Suppressor macrophage treated with lipopolysaccharide for 1 hour (primary cell): Measurements from ENCODE around the gene DNAJC13.

Experiments
- DNase-seq, 3 donors: peaks; one replicate each; pipeline ENCODE4 v3.0.0-alpha.2; 2020 to 2022

DNAJC13 gene

DNA sequence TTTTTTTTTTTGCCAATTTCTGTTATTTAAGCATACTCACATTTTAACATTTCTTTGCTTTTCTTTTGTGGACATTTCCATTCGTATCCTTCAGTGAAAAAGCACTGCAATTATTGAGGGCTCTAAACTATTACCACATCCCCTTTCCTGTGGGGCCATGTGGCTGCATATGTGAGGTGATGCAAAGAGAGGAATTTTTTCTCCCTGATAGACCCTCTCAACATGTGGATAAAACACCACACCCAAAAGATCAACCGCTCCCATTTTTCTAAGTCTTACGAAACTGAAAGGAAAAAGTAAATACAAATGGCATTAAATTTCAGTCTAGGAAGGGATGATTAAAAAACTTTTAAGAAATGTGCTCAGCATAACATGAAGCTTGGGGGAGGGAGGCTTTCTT, 68.8 kb downstream of the DNAJC13 start:
- no peak for DNase-seq

DNA sequence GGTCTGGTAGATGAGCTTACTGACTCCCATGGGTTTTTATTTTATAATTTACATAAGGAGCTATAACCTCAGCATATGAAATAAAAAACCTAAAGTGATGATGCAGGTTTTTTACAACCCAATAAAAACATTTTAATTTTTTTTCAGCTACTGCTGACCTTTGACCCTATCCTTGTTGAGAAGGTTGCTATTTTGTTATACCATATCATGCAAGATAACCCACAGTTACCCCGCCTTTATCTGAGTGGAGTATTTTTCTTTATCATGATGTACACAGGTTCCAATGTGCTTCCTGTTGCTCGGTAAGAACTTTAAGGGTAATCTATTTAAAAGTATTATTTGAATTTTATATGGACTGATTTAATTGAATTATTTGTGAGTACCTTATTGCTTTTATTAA, 70.8 kb downstream of the DNAJC13 start:
- no peak for DNase-seq

DNA sequence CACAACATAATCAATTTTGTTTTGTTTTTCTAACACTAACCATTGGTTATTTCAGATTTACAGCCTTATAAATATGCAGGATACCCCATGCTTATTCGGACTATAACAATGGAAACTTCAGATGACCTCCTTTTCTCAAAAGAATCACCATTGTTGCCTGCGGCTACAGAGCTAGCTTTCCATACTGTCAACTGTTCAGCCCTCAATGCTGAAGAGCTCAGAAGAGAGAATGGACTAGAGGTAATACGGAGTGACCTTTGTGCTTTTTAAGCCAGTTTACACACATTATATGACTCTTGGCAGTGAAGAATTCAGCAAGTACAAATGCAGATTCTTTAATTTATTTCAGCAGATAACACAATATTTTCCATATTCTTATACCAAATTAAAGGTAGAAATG, 81.8 kb downstream of the DNAJC13 start:
- no peak for DNase-seq

DNA sequence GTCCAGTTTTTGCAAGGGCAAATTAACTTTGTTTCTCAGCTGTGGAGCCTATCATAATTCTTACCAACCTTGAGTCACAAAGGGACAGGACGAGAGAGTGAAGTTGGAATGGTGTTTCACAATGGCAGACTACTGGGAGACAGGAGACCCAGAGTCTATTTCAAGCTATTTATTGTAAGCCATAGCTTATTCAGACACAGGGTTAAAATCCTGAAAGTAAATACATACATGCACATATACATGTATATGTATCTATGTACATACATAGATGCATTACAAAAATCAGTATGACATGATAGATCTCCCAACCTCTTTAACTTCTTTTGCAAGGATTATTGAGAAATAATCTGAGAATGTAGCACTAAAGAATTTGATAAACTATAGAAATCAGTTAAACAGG, 86.3 kb downstream of the DNAJC13 start:
- no peak for DNase-seq

DNA sequence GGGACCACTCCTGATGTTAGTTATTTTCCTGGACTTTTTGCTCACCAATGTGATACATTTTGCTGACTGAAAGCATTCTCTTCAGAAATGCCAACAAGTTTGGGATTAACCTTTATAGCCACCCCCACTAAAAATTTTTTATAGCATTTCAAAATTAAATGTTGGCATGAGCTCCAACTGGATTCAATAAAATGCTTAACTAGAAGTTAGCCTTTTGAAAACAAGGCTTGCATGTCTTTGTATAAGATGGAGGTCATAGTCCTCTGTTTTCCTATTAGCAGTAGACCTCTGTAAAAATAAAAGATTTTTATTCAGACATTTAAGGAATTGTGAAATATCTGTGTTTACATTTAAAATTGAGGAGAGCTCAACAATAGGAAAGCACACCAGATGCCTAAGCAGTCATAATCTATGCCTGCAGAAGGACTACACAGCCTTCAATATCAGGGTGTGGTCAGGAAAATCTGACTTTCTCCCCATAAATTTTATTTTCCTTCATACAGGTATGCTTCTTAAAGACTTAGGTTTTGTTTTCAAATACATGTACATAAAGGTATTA, 87.2 kb downstream of the DNAJC13 start:
- DNase-seq, result no peak

DNA sequence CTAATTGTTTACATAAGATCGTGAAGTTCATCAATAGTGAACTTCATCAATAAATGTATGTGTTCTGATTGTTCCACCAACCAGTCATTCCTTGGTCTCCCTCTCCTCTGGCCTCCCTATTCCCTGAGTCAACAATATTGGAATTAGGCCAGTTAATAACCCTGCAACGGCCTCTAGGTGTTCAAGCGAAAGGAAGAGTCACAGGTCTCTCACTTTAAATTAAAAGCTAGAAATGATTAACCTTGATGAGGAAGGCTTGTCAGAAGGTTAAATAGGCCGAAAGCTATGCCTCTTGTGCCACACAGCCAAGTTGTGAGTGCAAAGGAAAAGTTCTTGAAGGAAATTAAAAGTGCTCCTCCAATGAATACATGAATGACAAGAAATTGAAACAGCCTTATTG, 90.4 kb downstream of the DNAJC13 start:
- no peak for DNase-seq

DNA sequence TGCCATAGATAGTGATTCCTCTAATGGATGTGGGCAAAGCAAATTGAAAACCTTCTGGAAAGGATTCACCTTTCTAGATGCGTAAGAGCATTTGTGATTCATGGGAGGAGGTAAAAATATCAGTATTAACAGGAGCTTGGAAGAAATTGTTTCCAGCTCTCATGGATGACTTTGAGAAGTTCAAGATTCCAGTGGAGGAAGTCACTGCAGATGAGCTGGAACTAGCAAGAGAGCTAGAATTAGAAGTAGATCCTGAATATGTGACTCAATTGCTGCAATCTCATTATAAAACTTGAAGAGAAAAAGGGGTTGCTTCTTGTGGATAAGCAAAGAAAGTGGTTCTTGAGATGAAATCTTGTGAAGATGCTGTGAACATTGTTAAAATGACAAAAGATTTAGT, 91.8 kb downstream of the DNAJC13 start:
- no peak for DNase-seq

DNA sequence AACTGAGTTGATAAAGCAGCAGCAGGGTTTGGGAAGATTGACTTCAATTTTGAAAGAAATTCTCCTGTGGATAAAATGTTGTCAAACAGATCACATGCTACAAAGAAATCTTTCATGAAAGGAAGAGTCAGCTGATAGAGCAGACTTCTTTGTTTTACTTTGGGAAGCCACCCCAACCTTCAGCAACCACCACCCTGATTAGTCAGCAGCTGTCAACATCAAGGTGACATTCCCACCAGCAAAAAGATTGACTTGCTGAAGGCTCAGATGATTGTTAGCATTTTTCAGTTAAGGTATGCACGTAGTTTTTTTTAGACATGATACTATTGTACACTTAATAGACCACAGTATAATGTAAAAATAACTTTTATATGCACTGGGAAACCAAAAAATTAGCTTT, 92.2 kb downstream of the DNAJC13 start:
- no peak for DNase-seq

DNA sequence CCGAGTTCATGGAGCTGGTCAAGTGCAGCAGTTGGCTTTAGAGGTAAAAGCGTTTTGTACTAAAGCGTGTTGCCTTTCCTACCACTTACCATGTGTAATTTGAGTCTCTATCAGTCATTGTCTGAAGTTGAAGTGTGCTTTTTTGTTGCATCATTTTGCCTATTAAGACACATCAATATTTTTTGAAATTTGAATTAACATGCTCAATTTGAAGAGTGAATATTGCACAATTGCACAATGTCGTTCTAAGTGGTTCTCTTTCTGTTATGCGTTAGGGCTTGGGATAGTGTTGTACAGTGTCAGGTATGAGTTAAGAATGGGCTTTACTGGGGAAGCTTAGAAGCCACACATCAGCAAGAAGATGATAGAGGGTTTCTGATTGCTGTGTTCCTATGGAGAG, 95.8 kb downstream of the DNAJC13 start:
- DNase-seq, result no peak

DNA sequence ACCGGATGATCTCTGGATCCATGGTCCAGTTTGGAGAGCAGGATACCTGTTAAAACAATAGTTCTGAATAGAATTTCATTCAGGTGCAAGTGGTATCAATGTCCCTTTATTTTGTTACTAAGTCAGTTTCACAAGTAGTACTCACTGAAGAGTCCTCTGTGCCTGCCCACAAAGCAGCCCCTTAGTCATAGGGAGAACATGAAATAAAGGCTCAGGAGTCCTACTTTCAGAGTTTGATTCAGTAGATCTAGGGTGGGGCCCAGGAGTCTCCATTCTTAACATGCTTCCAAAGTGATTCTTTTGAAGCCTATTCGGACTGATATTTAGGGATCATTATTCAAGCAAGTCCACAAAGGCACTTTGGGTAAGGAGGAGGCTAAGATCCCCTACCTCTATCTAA, 100.0 kb downstream of the DNAJC13 start:
- DNase-seq, result no peak

DNA sequence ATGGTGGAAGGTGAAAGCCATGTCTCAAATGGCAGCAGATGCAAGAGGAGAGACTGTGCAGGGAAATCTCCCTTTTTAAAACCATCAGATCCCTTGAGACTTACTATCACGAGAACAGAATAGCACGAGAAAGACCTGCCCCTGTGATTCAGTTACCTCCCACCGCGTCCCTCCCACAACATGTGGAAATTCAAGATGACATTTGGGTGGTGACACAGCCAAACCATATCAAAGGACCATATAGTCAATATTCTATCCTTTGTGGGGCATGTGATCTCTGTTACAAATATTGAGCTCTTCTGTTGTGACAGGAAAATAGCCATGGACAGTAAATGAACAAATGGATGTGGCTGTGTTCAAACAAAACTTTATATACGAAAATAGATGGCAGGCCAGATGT, 102.6 kb downstream of the DNAJC13 start:
- DNase-seq, result no peak

DNA sequence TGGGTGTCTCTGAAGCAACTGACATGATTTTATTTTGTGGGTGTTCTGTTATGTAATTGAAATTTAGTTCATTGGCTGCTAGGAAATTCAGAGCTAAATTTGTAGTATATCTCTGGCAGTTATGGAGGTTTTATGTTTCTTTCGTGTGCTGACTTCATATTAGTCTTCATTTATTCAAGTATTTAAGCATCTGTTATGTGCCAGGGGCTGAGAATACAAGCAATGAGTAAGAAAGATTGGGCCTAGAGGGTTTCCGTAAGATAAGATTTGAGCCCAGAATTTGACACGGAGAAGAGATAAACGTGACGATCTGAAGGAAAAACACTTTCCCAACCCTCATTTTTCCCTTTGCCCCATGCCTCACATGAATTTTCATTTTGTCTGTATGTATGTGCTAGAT, 104.6 kb downstream of the DNAJC13 start:
- DNase-seq, result no peak

DNA sequence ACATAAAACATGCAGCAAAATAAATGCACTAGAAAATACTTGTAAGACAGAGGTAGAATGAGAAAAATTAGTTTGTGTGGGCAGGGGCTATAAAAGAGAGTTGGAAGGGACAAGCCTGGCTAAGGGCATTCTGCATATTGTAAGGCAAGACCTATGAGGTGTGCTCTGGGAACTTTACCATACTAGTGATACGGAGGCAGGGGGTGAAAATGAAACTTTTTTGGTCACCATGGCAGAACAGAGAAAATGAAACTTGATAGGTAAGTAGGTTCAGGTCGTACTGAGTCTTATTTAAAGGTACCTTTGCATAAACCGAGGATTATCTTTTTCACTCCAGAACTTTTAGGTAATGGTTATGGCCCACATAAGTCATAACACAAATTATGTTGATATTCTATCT, 105.1 kb downstream of the DNAJC13 start:
- DNase-seq, result no peak

DNA sequence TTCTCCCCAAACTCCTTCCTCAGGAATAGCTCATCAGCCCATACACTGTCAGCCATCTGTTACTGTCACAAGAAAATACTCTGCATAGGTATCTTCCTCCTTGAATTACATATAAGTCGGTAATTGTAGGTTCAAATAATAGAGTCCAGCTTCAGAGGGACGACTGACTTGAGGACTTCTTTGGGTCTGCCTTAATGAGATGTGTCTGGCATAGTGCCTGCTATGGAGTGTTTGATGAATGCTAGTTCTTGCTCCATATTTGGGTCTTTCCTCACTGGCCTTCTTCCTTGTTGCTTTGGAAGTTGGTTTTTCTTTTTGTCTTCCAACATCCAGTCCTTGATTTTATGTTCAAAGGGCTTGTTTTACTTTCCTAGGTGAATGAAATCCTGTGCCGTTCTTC, 113.3 kb downstream of the DNAJC13 start:
- no peak for DNase-seq

DNA sequence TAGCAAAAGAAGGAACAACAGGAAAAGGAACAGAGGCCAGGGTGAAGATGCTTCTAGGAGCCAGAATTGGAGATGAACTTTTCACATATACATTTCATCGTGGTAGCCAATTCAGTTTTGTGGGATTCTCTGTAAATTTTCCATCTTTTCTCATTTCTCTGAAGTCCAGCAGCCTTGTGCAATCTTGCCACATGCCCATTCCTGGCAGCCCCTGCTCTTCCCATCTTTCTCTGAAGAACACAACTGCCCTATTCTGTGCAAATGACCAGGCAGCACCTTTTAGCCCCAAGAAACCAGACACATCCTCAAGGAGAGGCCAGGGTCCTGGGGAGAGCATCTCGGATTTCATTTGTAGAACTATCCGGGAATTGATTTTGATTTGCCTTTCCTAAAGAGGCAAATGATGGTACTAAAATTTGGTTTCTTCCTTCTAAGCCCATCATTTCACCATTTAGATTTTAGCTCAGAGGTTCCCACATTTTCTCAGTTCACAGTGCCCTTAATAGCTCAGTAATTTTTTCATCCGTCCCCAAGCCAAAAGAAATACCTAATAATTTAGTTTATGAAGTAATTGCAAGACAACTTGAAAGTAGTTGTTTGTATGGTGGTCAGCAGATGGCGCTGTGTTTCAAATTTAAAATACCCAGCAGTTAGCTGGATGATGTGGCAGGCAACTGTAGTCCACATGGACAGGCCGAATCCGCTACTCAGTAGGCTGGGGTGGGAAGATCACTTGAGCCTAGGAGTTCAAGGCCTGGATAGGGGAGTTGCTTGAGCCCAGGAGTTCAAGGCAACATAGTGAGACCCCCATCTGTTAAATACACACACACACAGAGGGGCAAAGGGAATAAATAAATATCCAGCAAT, 118.5 kb downstream of the DNAJC13 start:
- peak; percentile 69 to 82 (median 74) for DNase-seq

DNA sequence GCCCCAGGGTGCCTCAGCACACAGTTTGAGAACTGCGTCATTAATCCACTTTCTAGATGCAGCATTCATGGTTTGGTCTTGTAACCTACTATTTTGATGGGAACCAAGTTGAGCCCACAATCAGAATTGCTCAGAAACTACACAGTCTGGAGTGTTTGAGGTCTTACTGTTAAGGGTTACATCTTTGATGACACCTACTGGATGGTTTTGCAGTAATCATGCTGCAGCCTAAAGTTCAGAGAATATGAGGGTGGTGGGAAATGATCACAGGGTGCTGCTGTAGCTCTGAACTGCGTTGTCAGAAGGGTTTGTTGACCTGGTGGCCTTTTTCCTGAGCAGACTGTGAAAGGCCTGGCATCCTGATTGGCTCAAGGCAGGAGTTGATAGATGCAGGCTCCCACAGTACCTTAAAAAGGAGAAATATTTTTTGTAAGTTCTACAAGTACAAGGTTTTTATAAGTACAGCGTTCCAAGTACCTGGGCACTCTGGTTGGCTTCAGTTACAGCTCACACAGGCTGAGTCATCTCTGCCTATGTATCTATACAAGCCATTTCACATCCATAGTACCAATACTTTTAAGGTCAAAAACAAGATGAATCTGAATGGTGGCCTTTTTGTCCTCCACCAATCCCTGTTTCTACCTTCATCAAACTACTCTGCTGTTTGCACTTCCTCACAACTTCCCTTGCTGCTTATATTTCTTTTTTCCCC, 119.3 kb downstream of the DNAJC13 start:
- no peak for DNase-seq

DNA sequence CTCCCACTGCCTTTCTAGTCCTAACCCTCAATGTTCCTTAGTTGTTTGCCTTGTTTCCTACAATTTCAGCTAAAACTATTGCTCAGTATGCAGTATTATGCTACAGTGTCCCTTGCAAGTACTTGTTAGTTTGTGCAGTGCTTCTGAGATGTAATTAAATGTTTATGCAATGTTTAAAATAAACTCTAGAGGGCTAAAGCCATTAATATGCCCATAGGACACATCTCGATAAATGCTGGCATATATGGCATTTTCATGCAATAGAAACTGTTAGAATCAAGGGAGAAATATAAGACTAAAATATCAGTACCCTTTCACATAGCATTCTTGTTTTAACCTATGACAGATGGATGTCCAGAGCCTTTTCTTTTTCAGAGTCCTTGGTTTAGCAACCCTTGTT, 120.0 kb downstream of the DNAJC13 start:
- DNase-seq, result no peak

DNA sequence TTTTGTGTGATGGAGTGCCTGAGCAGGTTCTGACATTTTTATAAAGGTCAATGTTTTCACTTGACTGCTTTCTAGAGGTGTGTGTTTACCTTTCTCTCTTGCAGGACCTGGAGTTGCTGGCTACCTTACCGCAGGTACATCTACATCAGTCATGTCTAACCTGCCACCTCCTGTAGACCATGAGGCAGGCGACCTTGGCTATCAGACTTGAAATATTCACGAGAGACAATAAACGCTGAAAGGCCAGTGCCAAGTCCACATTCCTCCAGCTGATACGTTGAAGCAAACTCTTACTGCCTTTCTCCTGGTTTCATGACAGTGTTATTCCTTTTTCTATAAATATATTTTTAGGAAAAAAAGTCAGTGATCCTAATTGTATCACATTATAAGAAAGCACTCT, 120.8 kb downstream of the DNAJC13 start:
- no peak for DNase-seq

DNA sequence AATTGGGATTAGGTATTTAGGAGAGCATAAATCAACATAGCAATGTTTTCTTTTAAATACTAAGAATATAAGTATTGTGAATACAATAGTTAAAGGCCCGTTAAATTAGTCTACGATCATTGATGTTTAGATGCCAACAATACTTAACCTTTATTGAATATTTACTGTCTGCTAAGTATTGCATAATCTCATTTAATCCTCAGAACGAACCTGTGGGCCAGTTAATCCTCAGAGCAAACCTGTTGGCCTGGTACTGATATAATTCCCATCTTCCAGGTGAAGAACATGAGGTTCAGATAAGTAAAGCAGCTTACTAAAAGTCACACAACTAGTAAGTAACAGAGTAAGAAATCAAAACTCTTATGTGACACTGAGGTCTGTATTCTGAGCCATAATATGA, 122.4 kb downstream of the DNAJC13 start:
- no peak for DNase-seq

DNA sequence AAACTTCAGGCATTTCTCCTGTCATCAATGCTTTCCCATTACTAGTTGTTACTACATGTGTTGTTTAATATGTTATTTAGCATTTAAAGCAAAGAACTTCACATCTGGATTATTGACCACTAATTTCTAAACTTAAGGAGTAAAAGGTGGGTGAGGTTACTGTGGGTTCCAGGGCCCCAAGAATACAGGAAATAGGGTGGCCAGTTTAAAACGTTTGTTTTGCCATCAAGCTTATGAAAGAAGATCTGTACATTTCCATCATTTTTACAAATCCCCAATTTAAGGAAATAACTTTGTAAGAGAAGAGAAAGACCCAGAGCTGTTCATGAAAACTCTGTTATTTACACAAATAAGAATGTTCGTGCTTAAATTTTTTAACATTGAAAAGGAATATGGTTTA, 125.3 kb downstream of the DNAJC13 start:
- peak in 1 of 3 donors; percentile 8 for DNase-seq

DNA sequence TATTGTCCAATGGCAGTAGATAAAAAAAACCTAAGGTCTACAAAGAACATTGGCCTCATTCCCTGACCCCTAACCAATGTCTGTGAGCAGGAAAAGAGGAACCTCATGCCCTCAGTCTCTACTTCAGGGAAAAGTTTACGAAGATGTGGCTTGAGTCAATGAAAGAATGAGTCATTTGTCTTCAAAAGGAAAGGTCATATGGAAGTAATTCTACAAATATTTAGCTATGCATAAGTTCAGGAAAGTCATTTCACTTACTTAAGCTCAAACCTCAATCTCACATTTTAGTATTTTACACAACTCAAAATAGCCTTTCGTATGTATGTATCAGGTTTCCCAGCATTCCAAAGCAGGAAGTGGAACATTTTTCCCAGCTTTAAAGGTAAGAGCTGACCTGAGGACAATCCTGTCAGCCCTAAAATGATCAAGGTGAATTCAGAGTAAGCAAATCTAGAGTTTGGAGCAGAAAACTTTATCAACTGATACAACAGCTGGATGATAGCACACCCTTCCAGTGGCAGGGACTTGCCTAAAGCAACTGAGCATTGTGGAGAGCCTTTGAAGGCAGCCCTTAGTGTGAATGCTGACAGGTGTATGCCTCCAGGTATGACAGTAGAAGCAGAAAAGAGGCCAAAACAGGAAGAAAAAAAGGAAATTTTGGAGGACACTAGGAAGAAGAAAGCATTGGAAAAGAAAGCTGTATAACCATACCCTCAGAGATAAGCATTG, 125.9 kb downstream of the DNAJC13 start:
- peak; percentile 77 to 94 (median 85) for DNase-seq

DNA sequence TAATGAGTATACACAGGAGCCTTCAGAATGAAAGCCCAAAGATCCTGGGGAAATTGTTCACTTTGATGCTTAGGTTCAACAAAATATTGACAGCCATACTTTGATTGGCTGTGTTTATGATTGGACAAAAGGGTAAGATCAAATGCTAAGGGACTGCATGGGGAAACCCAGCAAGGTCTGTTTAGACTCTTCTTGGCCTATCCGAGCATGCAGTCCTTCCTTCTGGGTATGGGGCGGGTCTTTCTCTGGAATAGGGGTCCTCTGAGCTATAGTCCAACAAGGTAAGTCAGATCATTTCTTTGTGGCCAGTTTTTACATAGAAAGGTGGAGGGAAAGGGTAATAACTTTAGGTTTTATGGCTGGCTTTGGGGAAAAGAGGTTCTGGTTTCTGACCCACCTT, 126.8 kb downstream of the DNAJC13 start:
- DNase-seq, result no peak

DNA sequence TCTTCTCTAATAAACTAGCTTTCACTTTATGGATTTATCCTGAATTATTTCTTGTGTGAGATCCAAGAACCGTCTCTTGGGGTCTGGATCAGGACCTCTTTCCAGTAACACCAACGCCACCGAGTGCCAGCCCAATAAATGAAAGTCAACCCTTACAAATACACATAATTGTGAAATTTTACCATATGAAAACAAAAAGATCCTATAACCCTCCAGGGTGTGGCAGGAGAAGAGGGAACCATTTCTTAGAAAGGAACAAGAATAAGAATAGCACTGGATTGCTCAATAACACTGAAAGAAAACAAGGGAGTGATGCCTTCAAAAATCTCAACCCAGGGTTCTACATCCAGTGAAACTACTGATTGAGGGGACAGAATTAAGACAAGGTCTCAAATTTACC, 128.2 kb downstream of the DNAJC13 start:
- DNase-seq, result peak; percentile 56 to 79 (median 72)

DNA sequence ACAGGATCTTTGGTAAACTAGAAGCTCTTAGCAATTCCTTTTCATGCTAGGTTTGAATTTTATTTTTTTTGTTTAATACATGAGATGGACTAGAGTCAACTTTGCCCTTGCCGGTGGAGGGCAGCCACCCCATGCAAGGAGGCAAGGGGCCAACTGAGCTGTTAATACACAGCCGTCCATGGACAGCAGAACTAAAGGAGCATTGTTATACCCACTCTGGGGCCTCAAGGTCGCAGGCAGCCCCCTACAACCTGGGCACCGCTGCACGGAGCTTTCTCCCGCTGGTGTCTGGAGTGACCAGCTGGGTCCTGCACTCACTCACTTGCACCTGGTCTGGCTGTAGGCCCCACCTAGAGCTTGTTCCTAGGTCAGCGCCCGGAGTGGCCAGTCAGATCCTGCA, 131.9 kb downstream of the DNAJC13 start:
- no peak for DNase-seq
